CD4-positive, alpha-beta T cell treated with Interleukin-21 for 1 hour (primary cell): ENCODE data around the gene UBAP1L.
"Not testable (repeated sequence)": the region's sequence is repeated elsewhere in the genome, so short reads cannot be mapped to it uniquely, and the experiment has no call there.

ENCODE experiments used
- DNase-seq: peaks from one replicate; pipeline ENCODE4 v3.0.0-alpha.2; 2020

Gene UBAP1L

GRCh38 chr15:65082303-65082953 is 32.6 kb downstream of the UBAP1L start:
- DNase-seq: peak; percentile 5

- no peak for DNase-seq
These were observed 33.2 kb downstream of the UBAP1L start for GRCh38 chr15:65081758-65082157.

GRCh38 chr15:65081270-65081669 is 33.7 kb downstream of the UBAP1L start:
- no peak for DNase-seq

GRCh38 chr15:65079580-65079979 is 35.4 kb downstream of the UBAP1L start:
- no peak for DNase-seq

- DNase-seq: peak; percentile 42
These were observed 37.0 kb downstream of the UBAP1L start for GRCh38 chr15:65077981-65078352.

- no peak for DNase-seq
These were observed 37.6 kb downstream of the UBAP1L start for GRCh38 chr15:65077291-65077980.

GRCh38 chr15:65076486-65077290 is 38.3 kb downstream of the UBAP1L start, which contains the start of gene KBTBD13:
Gene KBTBD13, plus strand, starts transcription at chr15:65076746. Its CDS starts 70 bp downstream, at chr15:65076816.
- no peak for DNase-seq

GRCh38 chr15:65075607-65076395 is 39.2 kb downstream of the UBAP1L start:
- not testable (repeated sequence) for DNase-seq

- not testable (repeated sequence) for DNase-seq
These were observed 40.1 kb downstream of the UBAP1L start for GRCh38 chr15:65074946-65075345.

- no peak for DNase-seq
These were observed 42.4 kb downstream of the UBAP1L start for GRCh38 chr15:65072617-65073016.

- DNase-seq: no peak
These were observed 43.0 kb downstream of the UBAP1L start for GRCh38 chr15:65072027-65072426.

- no peak for DNase-seq
These were observed 43.6 kb downstream of the UBAP1L start for GRCh38 chr15:65071381-65071811.

GRCh38 chr15:65069779-65070546 is 45.0 kb downstream of the UBAP1L start:
- DNase-seq: no peak

- DNase-seq: no peak
These were observed 45.8 kb downstream of the UBAP1L start for GRCh38 chr15:65069179-65069578.

- no peak for DNase-seq
These were observed 46.6 kb downstream of the UBAP1L start for GRCh38 chr15:65068403-65068788.

- DNase-seq: no peak
These were observed 47.2 kb downstream of the UBAP1L start, which contains the start of gene RASL12 for GRCh38 chr15:65067645-65068402. Gene RASL12, minus strand, starts transcription at chr15:65067991. Its CDS starts 156 bp downstream, at chr15:65067835.

GRCh38 chr15:65067317-65067644 is 47.7 kb downstream of the UBAP1L start:
- DNase-seq: no peak

- DNase-seq: no peak
These were observed 48.2 kb downstream of the UBAP1L start for GRCh38 chr15:65066635-65067316.

- DNase-seq: no peak
These were observed 48.9 kb downstream of the UBAP1L start for GRCh38 chr15:65066001-65066634.

- no peak for DNase-seq
These were observed 52.3 kb downstream of the UBAP1L start for GRCh38 chr15:65062726-65063125.
